Rectal smooth muscle tissue (tissue), 1 donor: ENCODE results near the gene GPSM3.
"Not testable (repeated sequence)": the region's sequence is repeated elsewhere in the genome, so short reads cannot be mapped to it uniquely, and the experiment has no call there.

Experiments
- H3K27ac ChIP-seq: one replicate; pipeline ENCODE4 v1.7.0; 2013; ENCODE audit warnings: low read depth, low read length, inconsistent platforms
- H3K27me3 ChIP-seq: one replicate; pipeline ENCODE4 v1.7.0; 2013; ENCODE audit warnings: low read length; ENCODE audit not compliant: control insufficient read depth, insufficient read depth
- H3K36me3 ChIP-seq: one replicate; pipeline ENCODE4 v1.7.0; 2013; ENCODE audit warnings: low read length; ENCODE audit not compliant: control insufficient read depth, insufficient read depth
- H3K4me1 ChIP-seq: one replicate; pipeline ENCODE4 v1.7.0; 2013; ENCODE audit warnings: low read length; ENCODE audit not compliant: control insufficient read depth, insufficient read depth
- H3K4me3 ChIP-seq: one replicate; pipeline ENCODE4 v1.7.0; 2013; ENCODE audit warnings: low read length
- H3K9ac ChIP-seq: one replicate; pipeline ENCODE4 v1.7.0; 2013; ENCODE audit warnings: low read length

GPSM3 gene

DNA sequence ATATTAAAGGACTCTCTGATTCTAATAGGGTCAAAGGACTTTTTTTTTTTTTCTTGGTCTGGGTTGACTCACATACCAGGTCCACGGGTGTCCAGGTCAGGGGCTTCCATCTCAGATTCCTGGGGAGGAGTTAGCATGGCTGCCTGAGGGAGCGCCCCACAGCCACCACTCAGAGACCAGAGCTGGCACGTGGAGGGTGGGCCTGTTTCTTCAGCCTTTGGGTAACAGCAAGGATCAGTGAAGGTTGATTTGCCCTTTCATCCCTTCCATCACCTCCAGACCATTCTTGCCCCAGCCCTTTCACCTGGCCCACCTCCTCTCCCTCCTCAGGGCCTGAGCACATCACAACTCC is 5.9 kb upstream of the GPSM3 start:
- Histone ChIP-seq H3K27ac (no peak overlapping the region), H3K36me3 (no peaks in the 10 kb centered on the region), H3K9ac (no peak overlapping the region), H3K27me3 (peaks cover 3% of the 10 kb centered on the region), H3K4me1 (peaks cover 11% of the 10 kb centered on the region), H3K4me3 (no peak overlapping the region)

DNA sequence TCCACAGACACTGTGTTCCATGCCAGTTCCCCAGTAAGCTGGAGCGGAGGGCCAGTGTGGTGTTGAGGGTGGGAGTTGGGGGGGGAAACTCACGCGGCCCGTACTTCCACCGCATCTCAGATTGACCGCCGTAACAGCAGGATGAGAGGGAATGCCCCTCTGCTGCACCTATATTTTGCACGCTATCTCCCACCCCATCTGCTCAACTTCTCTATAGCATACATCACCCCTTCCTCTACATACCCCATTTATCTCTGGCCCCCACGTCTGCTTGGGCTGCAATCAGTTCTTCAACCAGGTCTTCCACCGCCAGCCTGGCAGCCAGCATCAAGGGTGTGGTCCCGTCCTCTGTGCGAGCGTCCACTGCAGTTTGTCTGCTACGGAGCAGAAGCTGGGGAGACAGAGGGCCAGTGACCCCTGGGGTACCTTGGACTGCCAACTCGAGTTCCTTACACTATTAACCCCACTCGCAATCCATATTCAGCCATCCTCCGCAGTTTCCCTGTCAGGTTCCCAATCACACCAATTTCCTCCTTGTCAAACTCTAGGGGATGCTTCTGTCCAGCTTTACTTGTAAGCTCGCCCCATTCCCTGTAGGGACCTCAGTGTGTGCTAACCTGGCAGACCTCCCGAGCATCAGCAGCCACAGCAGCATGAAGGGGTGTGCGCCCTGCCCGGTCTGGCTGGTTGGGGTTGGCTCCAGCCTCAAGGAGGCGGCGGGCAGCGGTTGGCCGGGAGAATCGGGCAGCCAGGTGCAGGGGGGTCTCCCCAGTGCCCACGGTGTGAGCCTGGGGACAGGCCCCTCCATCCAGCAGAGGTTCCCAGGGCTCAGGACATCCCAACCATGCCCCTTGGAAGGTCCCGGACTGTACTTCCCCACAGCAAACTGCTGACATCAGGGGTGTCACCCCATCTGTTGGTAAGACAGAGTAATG is 4.5 kb upstream of the GPSM3 start:
- Histone ChIP-seq H3K4me1 (peaks cover 11% of the 10 kb centered on the region), H3K4me3 (peak overlapping the region; percentile 96), H3K36me3 (no peaks in the 10 kb centered on the region), H3K9ac (peak overlapping the region; percentile 100), H3K27ac (peak overlapping the region; percentile 99), H3K27me3 (peaks cover 3% of the 10 kb centered on the region)

DNA sequence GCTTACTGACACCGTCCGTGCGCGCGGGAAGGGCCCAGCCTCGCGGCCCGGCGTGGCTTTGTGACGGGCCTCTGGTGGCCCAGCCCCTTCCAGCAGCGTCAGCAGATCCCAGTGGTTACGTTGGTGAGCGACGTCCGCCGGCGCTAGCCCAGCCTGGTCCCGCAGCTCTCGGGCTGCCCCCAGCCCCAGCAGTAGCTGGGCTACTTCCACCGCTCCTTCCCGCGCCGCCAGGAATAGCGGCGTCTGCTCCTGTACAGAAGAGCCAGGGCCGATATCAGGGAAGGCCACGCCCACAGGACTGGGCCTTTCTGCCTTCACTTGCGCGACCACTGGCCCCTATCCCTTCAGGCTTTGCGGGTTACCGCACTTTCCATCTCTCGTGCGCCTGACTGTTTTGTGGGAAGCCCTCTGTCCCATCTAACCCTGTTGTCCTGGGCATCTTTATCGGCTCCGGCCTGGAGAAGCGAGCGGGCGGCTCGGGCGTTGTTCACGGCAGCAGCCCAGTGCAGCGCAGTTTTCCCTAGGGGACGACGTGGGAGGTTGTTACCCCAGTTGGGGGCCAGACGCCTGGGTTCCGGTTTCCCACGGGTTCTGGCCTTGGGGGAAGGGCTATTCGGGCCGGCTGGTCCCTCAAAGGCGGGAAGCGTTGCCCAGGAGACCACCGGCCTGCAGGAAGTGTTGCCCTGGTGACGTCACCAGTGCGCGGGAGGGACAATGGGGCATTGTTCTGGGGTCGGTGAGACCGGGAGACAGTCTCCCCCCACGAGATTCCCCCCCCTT is 3.6 kb upstream of the GPSM3 start:
- Histone ChIP-seq H3K9ac (peak overlapping the region; percentile 100), H3K27ac (peak overlapping the region; percentile 99), H3K4me3 (peak overlapping the region; percentile 96), H3K27me3 (peaks cover 1% of the 10 kb centered on the region), H3K4me1 (peaks cover 11% of the 10 kb centered on the region), H3K36me3 (no peaks in the 10 kb centered on the region)

DNA sequence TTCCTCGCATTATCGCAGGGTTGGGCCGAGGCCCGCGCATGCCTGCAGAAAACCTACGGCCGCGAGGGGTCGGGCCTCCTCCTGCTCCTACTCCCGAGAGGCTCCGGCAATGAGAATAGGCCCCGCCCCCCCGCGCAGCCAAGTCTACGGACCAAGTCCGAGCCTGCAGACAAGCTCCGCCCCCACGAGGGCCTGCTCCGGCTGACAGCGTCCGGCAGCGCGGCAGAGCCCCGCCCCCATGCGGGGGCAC is 3.1 kb upstream of the GPSM3 start:
- no peaks in the 10 kb centered on the region for H3K27me3 ChIP-seq
- no peak overlapping the region for H3K9ac ChIP-seq
- H3K4me3 ChIP-seq: no peak overlapping the region
- H3K27ac ChIP-seq: peak overlapping the region; percentile 99
- H3K4me1 ChIP-seq: peaks cover 15% of the 10 kb centered on the region
- H3K36me3 ChIP-seq: no peaks in the 10 kb centered on the region

DNA sequence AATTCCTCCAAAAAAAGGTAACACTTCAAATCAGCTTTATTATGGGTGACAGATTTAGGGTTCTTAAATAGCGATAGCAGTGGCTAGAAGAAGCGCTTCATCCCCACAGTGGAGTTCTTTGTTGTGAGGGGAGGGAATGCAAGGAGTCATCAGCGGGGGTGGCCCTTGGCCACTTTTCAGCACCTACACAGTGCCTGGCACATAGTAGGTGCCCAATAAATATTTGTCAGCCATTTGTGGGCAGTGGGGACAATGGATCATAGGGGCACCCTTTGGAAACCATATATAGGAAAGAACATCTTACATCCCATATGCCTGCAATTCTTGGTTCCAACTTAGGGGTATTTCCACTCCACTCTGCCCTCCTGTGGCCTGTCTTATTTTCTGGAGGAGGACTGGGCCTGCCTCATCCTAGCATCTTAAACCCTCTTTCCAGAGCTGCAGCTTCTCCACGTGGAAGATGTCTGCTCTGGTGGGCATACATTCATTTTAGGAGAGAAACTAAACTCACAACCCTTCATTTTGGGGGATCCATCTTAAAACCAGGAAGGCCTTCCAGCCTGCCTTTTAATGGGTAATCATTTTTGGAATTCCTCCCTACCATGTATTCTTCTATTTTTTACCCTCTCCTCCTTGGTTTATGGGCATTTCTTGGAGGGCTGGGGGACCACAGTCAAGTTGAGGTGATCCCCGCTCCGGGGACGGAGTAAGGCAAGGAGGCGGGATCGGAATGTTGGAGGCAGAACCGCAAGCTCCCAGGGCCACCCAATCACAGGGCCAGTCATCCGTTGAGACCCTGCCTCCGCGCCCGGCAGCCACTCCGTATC is 2.6 kb upstream of the GPSM3 start:
- Histone ChIP-seq H3K9ac (no peak overlapping the region), H3K27me3 (no peaks in the 10 kb centered on the region), H3K4me1 (peaks cover 15% of the 10 kb centered on the region), H3K27ac (peak overlapping the region; percentile 93), H3K36me3 (no peaks in the 10 kb centered on the region), H3K4me3 (peak overlapping the region; percentile 48)

DNA sequence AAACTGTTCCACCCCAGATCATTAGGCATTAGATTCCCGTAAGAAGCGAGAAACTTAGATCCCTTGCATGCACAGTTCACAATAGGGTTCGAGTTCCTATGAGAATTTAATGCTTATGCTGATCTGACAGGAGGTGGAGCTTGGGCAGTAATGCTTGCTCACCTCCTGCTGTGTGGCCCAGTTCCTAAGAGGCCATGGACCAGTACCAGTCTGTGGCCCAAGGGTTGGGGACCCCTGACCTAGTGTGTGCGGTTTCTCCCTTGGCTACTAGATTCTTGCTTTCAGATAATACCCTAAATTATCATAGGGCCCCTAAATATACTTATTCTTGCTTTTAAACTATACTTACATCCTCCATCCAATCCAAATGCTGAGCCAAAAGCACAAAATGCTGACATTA is 1.9 kb upstream of the GPSM3 start:
- peak overlapping the region; percentile 93 for H3K27ac ChIP-seq
- no peaks in the 10 kb centered on the region for H3K36me3 ChIP-seq
- H3K9ac ChIP-seq: no peak overlapping the region
- no peak overlapping the region for H3K4me3 ChIP-seq
- H3K4me1 ChIP-seq: peaks cover 15% of the 10 kb centered on the region
- no peaks in the 10 kb centered on the region for H3K27me3 ChIP-seq

DNA sequence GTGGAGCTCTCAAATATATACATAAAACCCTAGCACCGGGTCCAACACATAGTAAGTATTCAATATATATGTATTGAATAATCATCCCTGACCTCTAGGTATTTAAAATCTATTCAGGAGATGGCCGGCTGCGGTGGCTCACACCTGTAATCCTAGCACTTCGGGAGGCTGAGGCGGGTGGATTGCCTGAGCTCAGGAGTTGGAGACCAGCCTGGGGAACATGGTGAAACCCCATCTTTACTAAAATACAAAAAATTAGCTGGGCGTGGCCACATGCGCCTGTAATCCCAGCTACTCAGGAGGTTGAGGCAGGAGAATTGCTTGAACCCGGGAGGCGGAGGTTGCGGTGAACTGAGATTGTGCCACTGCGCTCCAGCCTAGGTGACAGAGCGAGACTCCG is 653 bp upstream of the GPSM3 start:
- H3K9ac ChIP-seq, H3K36me3 ChIP-seq, H3K27ac ChIP-seq, H3K4me3 ChIP-seq, H3K27me3 ChIP-seq: not testable (repeated sequence)
- H3K4me1 ChIP-seq: peaks cover 17% of the 10 kb centered on the region

DNA sequence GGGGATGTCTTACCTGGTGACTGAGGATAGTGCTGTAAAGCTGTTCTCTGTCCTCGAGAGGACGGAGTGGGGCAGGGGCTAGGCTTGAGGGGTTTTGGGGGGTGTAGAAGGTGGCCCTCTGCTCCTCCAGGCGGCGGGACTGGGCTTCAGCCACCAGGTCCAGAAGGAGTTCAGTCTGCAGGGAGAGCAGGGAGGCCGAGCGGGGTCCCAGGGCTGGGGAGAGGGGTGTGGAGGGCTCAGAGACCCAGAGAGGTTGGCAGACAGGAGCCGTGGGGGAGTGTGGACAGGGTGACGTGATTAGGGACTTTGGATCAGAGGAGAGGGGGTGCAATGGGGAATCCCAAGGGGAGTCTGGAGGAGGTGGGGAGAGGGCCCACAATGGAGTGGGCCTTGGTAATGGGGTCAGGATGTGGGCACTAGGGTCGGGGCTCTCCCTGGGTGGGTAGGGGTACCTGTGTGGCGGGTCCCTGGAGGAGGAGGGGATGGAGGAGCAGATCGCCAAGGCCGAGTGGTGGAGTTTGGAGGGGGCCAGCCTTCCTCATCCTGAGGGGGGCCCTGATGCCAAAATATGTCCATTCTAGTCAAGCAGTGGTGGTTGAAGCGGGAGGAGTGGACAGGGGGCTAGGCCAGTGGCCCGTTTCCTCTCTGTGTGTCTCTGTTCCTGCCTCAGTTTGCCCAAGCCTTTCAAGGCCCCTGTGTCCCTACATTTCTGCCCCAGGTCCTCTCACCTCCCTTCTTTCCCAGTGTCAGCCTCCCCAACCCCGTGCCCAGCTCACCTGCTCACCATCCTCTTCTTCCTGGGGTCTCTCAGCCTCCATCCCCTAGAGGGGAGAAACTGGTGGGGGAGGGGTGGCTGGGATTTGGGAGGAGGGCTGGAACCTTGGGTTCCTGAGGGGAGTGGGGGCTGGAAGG is 491 bp downstream of the GPSM3 start:
- Histone ChIP-seq H3K9ac (peak overlapping the region; percentile 71), H3K27me3 (no peaks in the 10 kb centered on the region), H3K4me1 (peaks cover 17% of the 10 kb centered on the region)

DNA sequence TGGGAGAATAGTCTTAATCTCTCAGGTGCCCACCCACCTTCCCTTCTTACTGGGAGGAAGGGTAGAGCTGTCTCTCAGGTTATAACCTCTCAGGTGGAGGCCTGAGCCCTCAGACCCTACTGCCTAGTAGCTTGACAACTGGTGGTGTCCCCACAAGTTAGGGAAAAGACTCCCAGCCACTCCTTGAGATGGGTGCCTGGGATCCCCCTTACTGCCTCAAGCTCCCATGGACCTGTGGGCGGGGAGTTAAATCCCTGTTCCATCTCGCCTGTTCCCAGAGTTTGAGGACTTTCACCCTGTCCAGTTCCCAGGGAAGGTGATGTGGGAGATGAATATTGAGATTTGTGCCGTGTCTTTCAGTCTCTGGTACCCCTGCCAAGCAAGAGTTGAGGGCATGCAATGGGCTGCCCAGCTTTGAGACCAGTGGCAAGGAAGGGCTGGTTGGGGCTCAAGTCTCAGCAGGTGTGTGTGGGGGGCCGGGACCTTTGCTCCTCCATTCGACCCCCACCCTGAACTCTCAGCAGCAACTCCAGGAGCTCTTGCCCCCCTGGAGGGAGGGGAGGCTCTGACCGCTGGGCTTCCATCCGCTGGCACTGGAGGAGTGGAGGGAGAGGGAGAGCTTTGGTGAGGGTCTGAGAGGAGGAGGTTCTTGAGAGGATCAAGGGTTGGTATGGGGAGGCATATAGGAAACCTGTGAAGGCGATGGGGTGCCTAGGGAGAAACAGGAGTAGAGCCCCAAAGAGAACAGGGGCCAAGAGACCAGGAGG is 1.3 kb downstream of the GPSM3 start:
- H3K4me1 ChIP-seq: peaks cover 18% of the 10 kb centered on the region
- peak overlapping the region; percentile 92 for H3K27ac ChIP-seq
- H3K4me3 ChIP-seq: peak overlapping the region; percentile 82
- H3K27me3 ChIP-seq: no peaks in the 10 kb centered on the region
- H3K9ac ChIP-seq: no peak overlapping the region
- peaks cover 3% of the 10 kb centered on the region for H3K36me3 ChIP-seq

More for the DNA sequence above, 491 bp downstream of the GPSM3 start:
- H3K27ac ChIP-seq: peak overlapping the region; percentile 59
- peaks cover 3% of the 10 kb centered on the region for H3K36me3 ChIP-seq
- H3K4me3 ChIP-seq: peak overlapping the region; percentile 82

DNA sequence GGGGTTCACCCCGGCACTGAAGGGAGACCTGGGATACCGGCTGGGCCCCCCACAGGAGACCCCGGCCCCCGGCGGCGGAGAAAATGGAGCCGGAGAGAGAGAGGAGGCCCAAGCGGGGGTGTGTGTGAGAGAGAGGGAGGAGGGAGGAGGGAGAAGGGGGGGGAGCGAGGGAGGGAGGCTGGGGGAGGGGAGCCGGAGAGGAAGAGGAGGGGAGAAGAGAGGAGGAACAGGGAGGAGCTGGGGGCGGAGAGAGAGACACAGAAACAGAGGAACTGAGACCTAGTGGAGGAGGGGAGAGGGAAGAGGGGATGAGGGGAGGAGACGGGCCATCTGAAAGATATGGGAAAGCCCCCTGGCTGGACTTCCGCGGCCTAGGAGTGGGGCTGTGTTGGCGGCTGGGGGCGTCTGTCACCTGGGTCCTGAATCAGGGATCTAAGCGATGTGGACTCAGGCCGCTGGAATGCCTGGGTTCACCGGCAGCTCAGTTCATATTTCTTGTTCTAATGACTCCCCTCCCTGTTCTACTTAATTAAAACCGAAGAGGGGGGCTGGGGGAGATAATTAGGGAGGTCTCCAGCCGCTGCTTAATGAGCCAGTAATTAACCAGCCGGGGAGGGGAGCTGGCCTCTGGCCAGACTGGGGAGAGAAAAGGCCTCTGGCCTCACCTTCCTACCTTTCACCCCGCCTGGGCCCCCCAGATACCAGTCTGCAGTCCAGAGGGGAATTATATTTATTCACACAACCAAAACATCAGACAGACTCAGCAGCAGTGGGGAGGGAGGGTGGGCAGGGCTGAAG is 2.2 kb downstream of the GPSM3 start, which contains the start of gene PBX2:
Gene PBX2, minus strand, starts transcription at position 149 of the 798 bp plus-strand sequence. CDS start 287 bp downstream, outside the sequence.
- Histone ChIP-seq H3K36me3 (peaks cover 3% of the 10 kb centered on the region), H3K9ac (peak within 1 kb of the TSS; percentile 70), H3K27ac (peak within 1 kb of the TSS; percentile 92), H3K4me1 (peaks cover 20% of the 10 kb centered on the region), H3K4me3 (peak within 1 kb of the TSS; percentile 82), H3K27me3 (no peaks in the 10 kb centered on the region)
